Measurements from ENCODE around the gene CLEC10A.

- TF ChIP-seq POLR2A (IDR thresholded peaks at IDR 0.05), result no peak
- TF ChIP-seq, protein P1, sequence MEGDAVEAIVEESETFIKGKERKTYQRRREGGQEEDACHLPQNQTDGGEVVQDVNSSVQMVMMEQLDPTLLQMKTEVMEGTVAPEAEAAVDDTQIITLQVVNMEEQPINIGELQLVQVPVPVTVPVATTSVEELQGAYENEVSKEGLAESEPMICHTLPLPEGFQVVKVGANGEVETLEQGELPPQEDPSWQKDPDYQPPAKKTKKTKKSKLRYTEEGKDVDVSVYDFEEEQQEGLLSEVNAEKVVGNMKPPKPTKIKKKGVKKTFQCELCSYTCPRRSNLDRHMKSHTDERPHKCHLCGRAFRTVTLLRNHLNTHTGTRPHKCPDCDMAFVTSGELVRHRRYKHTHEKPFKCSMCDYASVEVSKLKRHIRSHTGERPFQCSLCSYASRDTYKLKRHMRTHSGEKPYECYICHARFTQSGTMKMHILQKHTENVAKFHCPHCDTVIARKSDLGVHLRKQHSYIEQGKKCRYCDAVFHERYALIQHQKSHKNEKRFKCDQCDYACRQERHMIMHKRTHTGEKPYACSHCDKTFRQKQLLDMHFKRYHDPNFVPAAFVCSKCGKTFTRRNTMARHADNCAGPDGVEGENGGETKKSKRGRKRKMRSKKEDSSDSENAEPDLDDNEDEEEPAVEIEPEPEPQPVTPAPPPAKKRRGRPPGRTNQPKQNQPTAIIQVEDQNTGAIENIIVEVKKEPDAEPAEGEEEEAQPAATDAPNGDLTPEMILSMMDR (IDR thresholded peaks at IDR 0.05), result no peak
These were observed 39.3 kb upstream of the CLEC10A start for GRCh38 chr17:7119314-7119713.
